CD4-positive, alpha-beta memory T cell (primary cell): ENCODE data around the gene RNF145. TPM values are rescaled to one million over a fixed set of nuclear protein-coding genes. Genes with fewer than 3 reads are reported as not detected.

Experiments
- CTCF ChIA-PET: fragments of 350-600 bp; sonication (Branson Sonifier 250); formaldehyde crosslinking; loops from one replicate; lab custom pipeline; 2021; ENCODE audit warnings: inconsistent platforms; ENCODE audit not compliant: partially characterized antibody; lab: Charles Lee
- POLR2A ChIA-PET: fragments of 350-600 bp; sonication (Branson Sonifier 250); formaldehyde crosslinking; loops from one replicate; lab custom pipeline; 2021; ENCODE audit not compliant: partially characterized antibody; lab: Charles Lee
- DNase-seq, 5 donors: peaks; one replicate each; pipeline versions ENCODE4 v3.0.0 to v3.0.0-alpha.2; 2020 to 2022; ENCODE audit warnings: mixed read lengths in 1 of 5
- H3K27ac ChIP-seq: one replicate; pipeline ENCODE4 v1.7.0; 2013; ENCODE audit warnings: low read depth, low read length
- H3K27me3 ChIP-seq: 2 replicates; pipeline ENCODE4 v1.7.0; 2013; ENCODE audit warnings: mild to moderate bottlenecking, low read length, moderate library complexity; ENCODE audit not compliant: insufficient read depth
- H3K36me3 ChIP-seq: 2 replicates; pipeline ENCODE4 v1.7.0; 2013; ENCODE audit warnings: mild to moderate bottlenecking, low read length, moderate library complexity; ENCODE audit not compliant: insufficient read depth
- H3K4me1 ChIP-seq: 2 replicates; pipeline ENCODE4 v1.7.0; 2013; ENCODE audit warnings: mild to moderate bottlenecking, low read length, moderate library complexity; ENCODE audit not compliant: insufficient read depth
- H3K4me3 ChIP-seq, 2 donors: one replicate each; pipeline ENCODE4 v1.7.0; 2013; ENCODE audit warnings: low read length in 2 of 2, mild to moderate bottlenecking in 1 of 2
- H3K9me3 ChIP-seq, 2 donors: one replicate each; pipeline ENCODE4 v1.7.0; 2013; ENCODE audit warnings: low read length in 2 of 2, control low read depth in 1 of 2; ENCODE audit not compliant: control insufficient read depth in 1 of 2
- H3K27ac Mint-ChIP-seq, 7 donors: one replicate each; pipeline ENCODE4 v1.8.0; 2020 to 2021; ENCODE audit warnings: mixed read lengths in 7 of 7, mild to moderate bottlenecking in 6 of 7, inconsistent platforms in 3 of 7, moderate library complexity in 3 of 7
- H3K27me3 Mint-ChIP-seq, 2 donors: one replicate each; pipeline ENCODE4 v1.8.0; 2020 to 2021; ENCODE audit warnings: mixed read lengths in 2 of 2
- H3K36me3 Mint-ChIP-seq, 2 donors: one replicate each; pipeline ENCODE4 v1.8.0; 2020 to 2021; ENCODE audit warnings: mixed read lengths in 2 of 2, inconsistent platforms in 1 of 2, mild to moderate bottlenecking in 1 of 2
- H3K4me1 Mint-ChIP-seq, 4 donors: one replicate each; pipeline ENCODE4 v1.8.0; 2020 to 2021; ENCODE audit warnings: mixed read lengths in 4 of 4, mild to moderate bottlenecking in 1 of 4
- H3K4me3 Mint-ChIP-seq, 8 donors: one replicate each; pipeline ENCODE4 v1.8.0; 2020 to 2021; ENCODE audit warnings: mixed read lengths in 8 of 8, mild to moderate bottlenecking in 7 of 8, moderate library complexity in 6 of 8, inconsistent platforms in 3 of 8
- H3K9me3 Mint-ChIP-seq, 8 donors: one replicate each; pipeline ENCODE4 v1.8.0; 2020 to 2021; ENCODE audit warnings: mixed read lengths in 8 of 8, mild to moderate bottlenecking in 5 of 8, inconsistent platforms in 3 of 8, moderate library complexity in 1 of 8
- intact Hi-C: fragments of 100-400 bp; cut with micrococcal nuclease; formaldehyde crosslinking; loops from one replicate; pipeline ENCODE4 v1.15.1; 2023
- polyA plus RNA-seq, 2 donors: library from polyadenylated mRNA; unstranded; fragments of 300-500 nt; fragmentation: Illumina TruSeq; gene quantifications; one replicate each; pipeline ENCODE4 v1.2.3, GENCODE V29; 2021
- total RNA-seq, 2 experiments: library from RNA; stranded (reverse); gene quantifications; one replicate each; pipeline ENCODE4 v1.2.3, GENCODE V29; 2021

RNF145 gene
- total and polyA plus RNA-seq, 4 experiments from 2014 or later, result 13.1 to 67.8 (median 39.6) TPM

DNA sequence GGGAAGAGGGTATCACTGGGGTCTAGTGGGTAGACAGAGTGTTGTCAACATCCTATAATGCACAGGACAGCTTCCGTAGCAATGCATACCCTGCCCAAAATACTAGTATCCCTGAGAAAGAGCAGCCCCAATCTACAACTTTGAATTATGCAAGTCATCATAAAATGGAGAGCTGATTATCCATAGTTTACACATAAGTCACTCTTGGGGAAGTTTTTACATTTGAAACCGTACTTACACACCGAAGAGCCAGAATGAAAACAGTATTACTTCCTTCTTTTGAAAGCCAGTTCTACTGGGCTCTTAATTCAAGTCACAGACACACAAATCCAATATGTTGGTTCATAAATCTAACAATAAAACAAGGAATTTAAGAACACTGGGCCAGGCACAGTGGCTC is 21.6 kb downstream of the RNF145 start:
- Histone ChIP-seq H3K27ac (no peak overlapping the region), H3K36me3 (peaks cover 17% of the 10 kb centered on the region), H3K4me3 (no peak overlapping the region), H3K27me3 (no peaks in the 10 kb centered on the region), H3K9me3 (no peaks in the 10 kb centered on the region), H3K4me1 (peaks cover 27% of the 10 kb centered on the region)
- ChIA-PET POLR2A (interaction anchor here (3.1 kb wide), 1 partner anchor 20 kb away, joined by 16 read pairs; no protein-coding TSS in a partner anchor), CTCF (interaction anchor here (0.8 to 1.6 kb wide), 3 partner anchors 11 to 35 kb away, joined by 3 to 4 read pairs (median 4); no protein-coding TSS in a partner anchor)
- Mint-ChIP-seq H3K36me3 (peaks cover 32 to 53% of the 10 kb centered on the region in 2 donors), H3K27me3 (no peaks in the 10 kb centered on the region), H3K4me3 (no peak overlapping the region), H3K9me3 (no peaks in the 10 kb centered on the region), H3K4me1 (peaks cover 27 to 60% (median 43%) of the 10 kb centered on the region in 4 donors), H3K27ac (peak overlapping the region in 2 of 7 donors; percentile 62 to 81)
- intact Hi-C loops, result no loop called here
- no peak for DNase-seq

- POLR2A ChIA-PET, result interaction anchor here (1.0 to 3.1 kb wide), 3 partner anchors 10 to 22 kb away, joined by 5 to 16 read pairs (median 10); no protein-coding TSS in a partner anchor
- no peak overlapping the region for H3K4me3 Mint-ChIP-seq
- CTCF ChIA-PET, result interaction anchor here (1.2 to 1.9 kb wide), 4 partner anchors 10 to 29 kb away, joined by 3 to 6 read pairs (median 4); no protein-coding TSS in a partner anchor
- intact Hi-C loops, result no loop called here
- peaks cover 12% of the 10 kb centered on the region for H3K36me3 ChIP-seq
- peak overlapping the region in 3 of 7 donors; percentile 16 to 70 (median 25) for H3K27ac Mint-ChIP-seq
- H3K4me1 Mint-ChIP-seq, result peaks cover 30 to 61% (median 47%) of the 10 kb centered on the region in 4 donors
- H3K4me1 ChIP-seq, result peaks cover 36% of the 10 kb centered on the region
- no peaks in the 10 kb centered on the region for H3K9me3 Mint-ChIP-seq
- H3K27me3 Mint-ChIP-seq, result no peaks in the 10 kb centered on the region
- peaks cover 30 to 51% of the 10 kb centered on the region in 2 donors for H3K36me3 Mint-ChIP-seq
- no peak for DNase-seq
- no peak overlapping the region for H3K27ac ChIP-seq
- H3K27me3 ChIP-seq, result no peaks in the 10 kb centered on the region
- no peaks in the 10 kb centered on the region for H3K9me3 ChIP-seq
- no peak overlapping the region for H3K4me3 ChIP-seq
Observed at GRCh38 chr5:159186319-159186718, 23.0 kb downstream of the RNF145 start.

GRCh38 chr5:159185773-159186172 is 23.6 kb downstream of the RNF145 start:
- Histone ChIP-seq H3K4me1 (peaks cover 42% of the 10 kb centered on the region), H3K27ac (no peak overlapping the region), H3K9me3 (no peaks in the 10 kb centered on the region), H3K4me3 (no peak overlapping the region), H3K36me3 (peaks cover 12% of the 10 kb centered on the region), H3K27me3 (no peaks in the 10 kb centered on the region)
- H3K4me3 Mint-ChIP-seq, result no peak overlapping the region
- CTCF ChIA-PET, result interaction anchor here (1.4 to 1.9 kb wide), 3 partner anchors 10 to 29 kb away, joined by 3 to 6 read pairs (median 4); no protein-coding TSS in a partner anchor
- no peaks in the 10 kb centered on the region for H3K9me3 Mint-ChIP-seq
- POLR2A ChIA-PET, result interaction anchor here (2.5 to 3.1 kb wide), 2 partner anchors 13 to 22 kb away, joined by 10 to 16 read pairs; no protein-coding TSS in a partner anchor
- DNase-seq, result no peak
- H3K4me1 Mint-ChIP-seq, result peaks cover 32 to 63% (median 51%) of the 10 kb centered on the region in 4 donors
- H3K36me3 Mint-ChIP-seq, result peaks cover 30 to 51% of the 10 kb centered on the region in 2 donors
- H3K27me3 Mint-ChIP-seq, result no peaks in the 10 kb centered on the region
- intact Hi-C loops, result no loop called here
- peak overlapping the region in 4 of 7 donors; percentile 12 to 88 (median 42) for H3K27ac Mint-ChIP-seq

- H3K27ac Mint-ChIP-seq, result peak overlapping the region; percentile 6 to 89 (median 78)
- Histone ChIP-seq H3K27ac (no peak overlapping the region), H3K27me3 (no peaks in the 10 kb centered on the region), H3K9me3 (no peaks in the 10 kb centered on the region), H3K36me3 (peaks cover 12% of the 10 kb centered on the region), H3K4me1 (peaks cover 50% of the 10 kb centered on the region), H3K4me3 (no peak overlapping the region)
- H3K36me3 Mint-ChIP-seq, result peaks cover 29 to 53% of the 10 kb centered on the region in 2 donors
- POLR2A ChIA-PET, result interaction anchor here (2.5 to 3.1 kb wide), 2 partner anchors 14 to 23 kb away, joined by 10 to 16 read pairs; no protein-coding TSS in a partner anchor
- no peaks in the 10 kb centered on the region for H3K9me3 Mint-ChIP-seq
- CTCF ChIA-PET, result no interaction called here
- H3K4me1 Mint-ChIP-seq, result peaks cover 38 to 70% (median 57%) of the 10 kb centered on the region in 4 donors
- peak overlapping the region in 1 of 8 donors; percentile 13 for H3K4me3 Mint-ChIP-seq
- intact Hi-C loops, result no loop called here
- DNase-seq, result no peak
- H3K27me3 Mint-ChIP-seq, result no peaks in the 10 kb centered on the region
Observed at GRCh38 chr5:159184858-159185381, 24.4 kb downstream of the RNF145 start.

DNA sequence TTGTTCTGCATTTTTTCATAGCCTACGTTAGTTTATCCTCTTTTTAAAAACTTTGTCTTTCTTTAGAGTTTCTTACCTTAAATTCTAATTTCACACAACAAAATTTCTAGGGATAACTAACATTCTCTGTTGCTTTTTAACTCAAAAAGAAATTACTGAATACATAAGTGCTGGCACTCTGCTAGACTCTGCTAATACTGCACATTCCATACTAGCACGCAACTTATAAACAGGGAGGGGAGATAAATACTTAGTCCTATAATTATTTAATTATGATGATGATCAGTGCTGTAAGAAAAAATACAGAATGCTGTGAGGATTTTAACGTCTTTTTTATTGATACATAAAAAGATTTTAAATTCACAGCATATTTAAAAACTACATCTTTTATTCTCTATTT is 25.1 kb downstream of the RNF145 start:
- no peak for DNase-seq
- H3K27ac Mint-ChIP-seq, result peak overlapping the region in 2 of 7 donors; percentile 3 to 85

DNA sequence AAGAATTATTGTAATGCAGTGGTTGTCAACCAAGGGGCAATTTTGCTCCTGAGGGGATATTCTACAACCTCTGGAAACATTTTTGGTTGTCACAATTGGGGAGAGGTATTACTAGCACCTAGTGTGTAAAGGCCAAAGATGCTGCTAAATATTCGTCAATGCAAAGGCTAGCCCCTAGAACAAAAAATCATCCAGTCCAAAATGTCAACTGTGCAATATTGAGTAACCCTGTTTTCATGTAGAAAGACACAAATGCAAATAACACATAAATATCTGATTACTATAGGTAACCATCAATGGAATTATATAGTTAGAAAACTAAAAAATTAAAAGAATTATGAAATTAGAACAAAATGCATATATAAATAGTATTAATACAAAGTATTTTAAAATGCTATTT is 26.1 kb downstream of the RNF145 start:
- Histone ChIP-seq H3K9me3 (no peaks in the 10 kb centered on the region), H3K27ac (no peak overlapping the region), H3K36me3 (peaks cover 12% of the 10 kb centered on the region), H3K4me1 (peaks cover 56% of the 10 kb centered on the region), H3K27me3 (no peaks in the 10 kb centered on the region), H3K4me3 (no peak overlapping the region)
- CTCF ChIA-PET, result no interaction called here
- POLR2A ChIA-PET, result no interaction called here
- H3K9me3 Mint-ChIP-seq, result no peaks in the 10 kb centered on the region
- H3K27ac Mint-ChIP-seq, result peak overlapping the region in 3 of 7 donors; percentile 11 to 30 (median 24)
- H3K4me3 Mint-ChIP-seq, result no peak overlapping the region
- H3K27me3 Mint-ChIP-seq, result no peaks in the 10 kb centered on the region
- no peak for DNase-seq
- intact Hi-C loops, result loop anchor here (1.0 kb wide), 1 partner anchor 8 kb away; no protein-coding TSS in a partner anchor
- peaks cover 24 to 50% of the 10 kb centered on the region in 2 donors for H3K36me3 Mint-ChIP-seq
- H3K4me1 Mint-ChIP-seq, result peaks cover 37 to 74% (median 57%) of the 10 kb centered on the region in 4 donors

More for the DNA sequence above, 25.1 kb downstream of the RNF145 start:
- H3K27me3 Mint-ChIP-seq, result no peaks in the 10 kb centered on the region
- Histone ChIP-seq H3K4me3 (no peak overlapping the region), H3K9me3 (no peaks in the 10 kb centered on the region), H3K36me3 (peaks cover 12% of the 10 kb centered on the region), H3K27me3 (no peaks in the 10 kb centered on the region), H3K4me1 (peaks cover 51% of the 10 kb centered on the region), H3K27ac (no peak overlapping the region)
- no peaks in the 10 kb centered on the region for H3K9me3 Mint-ChIP-seq
- intact Hi-C loops, result no loop called here
- ChIA-PET CTCF (no interaction called here), POLR2A (no interaction called here)
- H3K36me3 Mint-ChIP-seq, result peaks cover 24 to 47% of the 10 kb centered on the region in 2 donors
- H3K4me1 Mint-ChIP-seq, result peaks cover 38 to 70% (median 55%) of the 10 kb centered on the region in 4 donors
- no peak overlapping the region for H3K4me3 Mint-ChIP-seq

GRCh38 chr5:159182691-159183090 is 26.7 kb downstream of the RNF145 start:
- ChIA-PET POLR2A (no interaction called here), CTCF (no interaction called here)
- Histone ChIP-seq H3K27ac (no peak overlapping the region), H3K27me3 (no peaks in the 10 kb centered on the region), H3K4me1 (peaks cover 56% of the 10 kb centered on the region), H3K9me3 (no peaks in the 10 kb centered on the region), H3K4me3 (no peak overlapping the region), H3K36me3 (peaks cover 12% of the 10 kb centered on the region)
- Mint-ChIP-seq H3K4me3 (no peak overlapping the region), H3K9me3 (no peaks in the 10 kb centered on the region), H3K36me3 (peaks cover 22 to 48% of the 10 kb centered on the region in 2 donors), H3K27me3 (no peaks in the 10 kb centered on the region), H3K27ac (peak overlapping the region in 1 of 7 donors; percentile 30), H3K4me1 (peaks cover 35 to 73% (median 54%) of the 10 kb centered on the region in 4 donors)
- no peak for DNase-seq
- intact Hi-C loops, result loop anchor here (1.0 kb wide), 1 partner anchor 7 kb away; no protein-coding TSS in a partner anchor
